ENCODE results near the gene PIGBOS1.

- TF ChIP-seq, protein P1, sequence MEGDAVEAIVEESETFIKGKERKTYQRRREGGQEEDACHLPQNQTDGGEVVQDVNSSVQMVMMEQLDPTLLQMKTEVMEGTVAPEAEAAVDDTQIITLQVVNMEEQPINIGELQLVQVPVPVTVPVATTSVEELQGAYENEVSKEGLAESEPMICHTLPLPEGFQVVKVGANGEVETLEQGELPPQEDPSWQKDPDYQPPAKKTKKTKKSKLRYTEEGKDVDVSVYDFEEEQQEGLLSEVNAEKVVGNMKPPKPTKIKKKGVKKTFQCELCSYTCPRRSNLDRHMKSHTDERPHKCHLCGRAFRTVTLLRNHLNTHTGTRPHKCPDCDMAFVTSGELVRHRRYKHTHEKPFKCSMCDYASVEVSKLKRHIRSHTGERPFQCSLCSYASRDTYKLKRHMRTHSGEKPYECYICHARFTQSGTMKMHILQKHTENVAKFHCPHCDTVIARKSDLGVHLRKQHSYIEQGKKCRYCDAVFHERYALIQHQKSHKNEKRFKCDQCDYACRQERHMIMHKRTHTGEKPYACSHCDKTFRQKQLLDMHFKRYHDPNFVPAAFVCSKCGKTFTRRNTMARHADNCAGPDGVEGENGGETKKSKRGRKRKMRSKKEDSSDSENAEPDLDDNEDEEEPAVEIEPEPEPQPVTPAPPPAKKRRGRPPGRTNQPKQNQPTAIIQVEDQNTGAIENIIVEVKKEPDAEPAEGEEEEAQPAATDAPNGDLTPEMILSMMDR (IDR thresholded peaks at IDR 0.05; ENCODE audit: insufficient read depth, low read depth, low read length), result no peak
- TF ChIP-seq EZH2 (IDR thresholded peaks at IDR 0.05; ENCODE audit: insufficient read depth, low read length), result no peak
Measured at GRCh38 chr15:55361048-55361447, 42.1 kb upstream of the PIGBOS1 start.

Data from astrocyte (in vitro differentiated cells and primary cell).